ENCODE results near the gene KRTAP10-11. TPM values are rescaled to one million over a fixed set of nuclear protein-coding genes. Genes with fewer than 3 reads are reported as not detected.
"Not testable (repeated sequence)": the region's sequence is repeated elsewhere in the genome, so short reads cannot be mapped to it uniquely, and the experiment has no call there.

KRTAP10-11 gene
- polyA plus RNA-seq, 3 donors, result not detected

GRCh38 chr21:44614161-44614631 lies 32.0 kb upstream of the KRTAP10-11 start:
- DNase-seq, result no peak

DNA sequence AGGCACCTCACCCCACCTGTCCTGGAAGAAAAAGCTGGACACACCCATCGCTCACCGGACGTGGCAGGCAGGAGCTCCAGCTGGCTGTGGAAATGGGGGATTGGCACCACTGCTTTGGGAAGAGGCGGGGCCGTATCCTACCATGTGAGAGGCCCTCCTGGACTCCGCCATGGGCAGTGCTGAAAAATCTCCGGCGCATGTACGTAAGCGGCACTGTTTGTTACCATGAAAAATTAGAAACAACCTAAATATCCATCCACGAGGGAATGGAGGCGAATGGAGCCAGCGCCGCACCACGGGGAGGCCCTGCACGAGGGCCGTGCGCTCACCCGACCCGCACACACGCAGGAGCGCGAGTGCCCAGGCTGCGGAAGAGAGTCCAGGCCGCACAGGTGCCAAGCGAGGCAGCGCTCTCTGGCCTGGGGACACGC lies 31.2 kb upstream of the KRTAP10-11 start:
- no peak for DNase-seq

DNA sequence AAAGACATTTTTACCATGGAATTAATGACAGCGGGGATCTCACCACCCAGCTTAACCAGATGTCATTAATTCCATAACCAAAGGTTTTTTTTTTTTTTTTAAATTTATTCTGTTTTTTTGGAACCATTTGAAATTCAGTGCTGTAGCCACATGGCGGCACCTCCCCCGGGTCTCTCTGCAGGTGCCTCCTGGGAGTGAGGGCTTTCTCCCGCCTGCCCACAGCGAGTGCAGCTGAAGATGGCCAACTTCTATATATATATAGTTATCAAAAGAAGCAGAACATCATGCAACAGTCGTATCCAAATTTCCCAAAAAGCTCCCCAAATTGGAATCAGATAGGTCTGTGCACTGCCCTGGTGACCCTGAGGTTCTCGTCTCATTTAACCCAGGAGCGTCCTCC lies 30.7 kb upstream of the KRTAP10-11 start:
- no peak for DNase-seq

DNA sequence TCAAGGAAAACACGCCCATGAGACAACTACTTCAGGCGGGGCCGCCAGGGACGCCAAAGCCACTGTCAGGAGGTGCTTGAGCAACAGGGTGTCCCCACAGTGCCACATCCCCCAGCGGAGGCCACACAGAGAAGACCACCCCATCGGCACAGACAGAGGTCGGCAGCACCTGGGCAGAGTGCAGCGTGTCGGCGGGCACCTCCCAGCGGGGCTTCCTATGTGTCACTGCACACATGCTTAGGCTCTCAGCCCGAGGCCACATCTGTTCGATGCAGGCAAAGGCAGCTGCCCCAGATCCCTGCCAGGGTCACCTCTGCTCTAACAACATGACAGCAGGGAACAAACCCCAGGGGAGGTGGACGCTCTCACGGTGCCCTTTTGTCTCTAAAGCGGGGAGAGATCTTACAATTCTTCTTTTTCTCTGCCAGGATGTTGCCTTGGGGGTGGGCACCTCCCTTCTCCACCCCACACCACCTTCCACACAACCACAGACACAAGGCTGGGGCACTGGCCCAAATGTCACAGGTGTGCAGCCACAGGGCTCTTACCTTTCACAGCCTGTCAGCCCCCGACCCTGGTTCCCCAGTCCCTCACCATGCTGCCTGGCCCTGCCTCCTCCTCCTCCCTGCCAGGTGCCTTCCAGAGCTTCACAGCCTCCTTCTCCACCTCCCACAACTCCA lies 30.2 kb upstream of the KRTAP10-11 start:
- DNase-seq, result no peak

DNA sequence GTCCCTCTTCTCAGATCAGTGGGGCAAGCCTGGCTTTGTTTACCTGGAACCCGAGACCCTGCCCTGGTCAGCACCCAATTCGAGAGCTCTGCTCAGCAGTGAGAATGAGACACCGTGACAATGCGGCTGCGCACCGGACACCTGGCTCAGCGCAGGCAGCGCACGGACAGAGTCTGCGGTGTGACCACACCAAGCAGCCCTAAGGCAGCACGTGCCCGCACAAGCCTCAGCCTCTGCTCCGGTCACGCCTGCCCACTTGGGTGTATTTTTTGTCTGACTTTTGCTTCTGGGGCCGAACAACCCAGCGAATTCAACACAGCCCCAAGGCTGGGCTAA lies 29.7 kb upstream of the KRTAP10-11 start:
- no peak for DNase-seq

GRCh38 chr21:44617071-44617501 lies 29.1 kb upstream of the KRTAP10-11 start:
- no peak for DNase-seq

GRCh38 chr21:44618504-44618903 lies 27.7 kb upstream of the KRTAP10-11 start:
- no peak for DNase-seq

GRCh38 chr21:44618909-44619308 lies 27.3 kb upstream of the KRTAP10-11 start:
- no peak for DNase-seq

DNA sequence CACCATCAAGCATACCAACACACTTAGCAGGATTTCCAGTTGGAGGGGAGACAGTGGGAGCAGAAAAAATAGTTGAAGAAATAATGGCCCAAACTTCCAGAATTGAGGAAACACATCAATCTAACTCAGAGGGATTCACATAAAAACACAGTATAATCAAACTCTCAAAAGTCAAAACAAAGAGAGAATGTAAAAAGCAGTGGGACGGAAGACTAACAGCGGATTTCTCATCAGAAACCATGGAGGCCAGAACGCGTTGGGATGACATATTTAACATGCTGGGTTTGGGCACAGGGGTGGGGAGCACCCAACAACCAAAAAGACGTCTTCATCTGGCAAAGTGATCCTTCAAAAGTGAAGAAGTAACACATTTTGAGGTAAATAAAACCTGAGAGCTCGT lies 26.3 kb upstream of the KRTAP10-11 start:
- no peak for DNase-seq

GRCh38 chr21:44623575-44623974 lies 22.6 kb upstream of the KRTAP10-11 start:
- DNase-seq, result no peak

DNA sequence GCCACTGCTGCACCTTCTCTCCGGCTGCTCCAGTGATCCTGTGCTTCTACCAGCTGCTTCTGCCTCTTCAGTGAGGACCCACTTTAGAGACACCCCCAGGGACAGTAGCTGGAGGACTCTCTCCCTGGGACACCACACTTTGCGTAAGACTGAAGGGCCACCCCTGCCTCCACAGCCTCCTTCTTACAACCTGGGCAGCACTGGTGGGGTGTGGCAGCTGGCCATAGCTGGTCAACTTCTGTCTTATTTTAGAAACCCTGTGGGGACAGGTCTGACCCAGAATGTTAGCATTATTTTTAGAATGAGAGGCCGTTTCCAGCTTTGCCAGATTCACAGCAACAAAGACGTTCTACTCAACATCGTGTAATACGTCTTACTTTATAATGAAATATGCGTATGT lies 20.5 kb upstream of the KRTAP10-11 start:
- no peak for DNase-seq

GRCh38 chr21:44626262-44626661 lies 20.0 kb upstream of the KRTAP10-11 start:
- no peak for DNase-seq

DNA sequence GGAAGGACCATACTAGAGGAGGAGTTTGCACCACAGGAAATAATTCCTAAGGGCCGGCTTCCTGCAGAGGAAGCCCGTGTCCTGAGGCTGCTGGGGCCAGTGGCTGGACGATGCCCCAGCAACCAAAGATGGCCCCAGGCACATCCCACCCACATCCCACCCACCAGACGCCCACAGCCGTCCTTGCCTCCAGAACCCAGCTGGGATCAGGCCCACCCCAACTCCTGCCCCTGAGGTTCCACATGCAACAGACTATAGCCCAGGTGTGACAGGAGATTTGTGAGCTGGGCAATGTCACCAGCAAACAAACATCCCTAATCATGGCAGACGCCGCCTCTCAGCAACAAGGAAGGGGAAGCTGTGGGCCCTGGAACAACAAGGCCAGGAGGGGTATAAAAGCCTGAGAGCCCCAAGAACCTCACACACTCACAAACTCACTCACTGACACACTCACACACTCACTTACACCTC lies 19.5 kb upstream of the KRTAP10-11 start, which contains the start of gene KRTAP10-9:
TSS of gene KRTAP10-9 (plus strand) at position 421 of the 471 bp plus-strand sequence. CDS start 79 bp downstream, outside the sequence.
- DNase-seq, result no peak

- not testable (repeated sequence) for DNase-seq
These were observed 18.9 kb upstream of the KRTAP10-11 start for GRCh38 chr21:44627181-44627822.

GRCh38 chr21:44627831-44628233 lies 18.4 kb upstream of the KRTAP10-11 start:
- not testable (repeated sequence) for DNase-seq

DNA sequence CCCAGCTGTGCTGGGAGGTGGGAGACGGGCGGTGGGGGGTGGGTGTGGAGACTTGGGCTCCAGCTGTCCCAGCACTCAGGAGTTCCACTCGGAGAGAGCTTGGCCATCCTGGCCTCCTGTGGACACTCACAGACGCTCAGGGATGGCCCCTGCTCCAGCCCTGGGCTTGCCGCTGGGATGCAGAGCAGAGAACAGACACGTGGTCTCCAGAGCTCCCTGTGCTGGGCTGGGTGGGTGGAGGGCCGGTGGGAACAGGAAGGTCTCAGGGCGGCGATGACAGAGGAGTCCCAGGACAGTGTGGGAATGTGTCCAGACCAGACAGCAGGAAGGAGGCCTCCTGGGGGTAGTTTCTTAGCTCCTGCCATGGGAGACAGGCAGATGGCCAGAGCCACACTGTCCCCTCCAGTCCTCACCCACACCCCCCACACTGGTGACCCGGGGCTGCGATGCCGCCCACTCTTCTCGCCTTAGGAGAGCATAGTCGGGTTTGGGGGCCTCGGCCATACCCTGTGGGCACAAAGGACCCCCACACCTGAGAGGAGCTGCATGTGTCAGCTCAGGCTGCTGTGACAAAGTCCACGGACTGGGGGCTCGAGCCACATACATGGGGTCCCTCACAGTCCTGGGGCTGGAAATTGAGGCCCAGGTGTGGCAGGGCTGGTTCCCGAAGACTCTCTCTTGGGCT lies 17.4 kb upstream of the KRTAP10-11 start:
- DNase-seq, result no peak

DNA sequence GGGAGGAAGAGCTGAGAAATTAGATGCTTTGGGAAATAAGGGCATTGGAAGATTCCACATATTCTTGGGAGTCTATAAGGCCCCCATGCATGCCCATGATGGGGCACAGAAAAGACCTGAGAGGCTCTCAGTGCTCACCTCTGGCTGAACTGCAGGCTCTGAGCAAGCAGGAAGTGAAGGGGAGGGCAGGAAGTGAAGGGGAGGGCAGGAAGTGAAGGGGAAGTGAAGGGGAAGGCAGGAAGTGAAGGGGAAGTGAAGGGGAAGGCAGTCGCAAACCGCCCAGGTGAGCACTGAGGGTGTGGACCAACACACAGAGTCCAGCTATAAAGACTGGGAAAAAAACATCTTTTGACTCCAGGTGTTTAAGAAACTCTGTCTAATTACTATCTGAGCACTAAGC lies 15.8 kb upstream of the KRTAP10-11 start:
- DNase-seq, result no peak

DNA sequence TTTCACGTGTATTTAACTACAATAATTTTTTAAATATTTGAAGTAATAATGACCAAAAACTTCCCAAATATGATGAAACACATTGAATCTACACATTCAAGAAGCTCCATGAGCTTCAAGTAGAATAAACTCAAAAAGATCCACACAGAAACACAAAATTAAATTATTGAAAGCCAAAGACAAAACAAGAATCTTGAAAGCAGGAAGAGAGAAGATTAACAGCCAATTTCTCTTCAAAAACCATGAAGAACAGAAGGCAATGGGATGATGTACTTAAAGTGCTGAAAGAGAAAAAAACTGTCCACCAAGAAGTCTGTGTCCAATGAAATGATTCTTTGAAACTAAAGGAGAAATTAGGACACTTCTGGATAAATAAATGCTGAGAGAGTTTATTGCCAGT lies 14.1 kb upstream of the KRTAP10-11 start:
- no peak for DNase-seq

DNA sequence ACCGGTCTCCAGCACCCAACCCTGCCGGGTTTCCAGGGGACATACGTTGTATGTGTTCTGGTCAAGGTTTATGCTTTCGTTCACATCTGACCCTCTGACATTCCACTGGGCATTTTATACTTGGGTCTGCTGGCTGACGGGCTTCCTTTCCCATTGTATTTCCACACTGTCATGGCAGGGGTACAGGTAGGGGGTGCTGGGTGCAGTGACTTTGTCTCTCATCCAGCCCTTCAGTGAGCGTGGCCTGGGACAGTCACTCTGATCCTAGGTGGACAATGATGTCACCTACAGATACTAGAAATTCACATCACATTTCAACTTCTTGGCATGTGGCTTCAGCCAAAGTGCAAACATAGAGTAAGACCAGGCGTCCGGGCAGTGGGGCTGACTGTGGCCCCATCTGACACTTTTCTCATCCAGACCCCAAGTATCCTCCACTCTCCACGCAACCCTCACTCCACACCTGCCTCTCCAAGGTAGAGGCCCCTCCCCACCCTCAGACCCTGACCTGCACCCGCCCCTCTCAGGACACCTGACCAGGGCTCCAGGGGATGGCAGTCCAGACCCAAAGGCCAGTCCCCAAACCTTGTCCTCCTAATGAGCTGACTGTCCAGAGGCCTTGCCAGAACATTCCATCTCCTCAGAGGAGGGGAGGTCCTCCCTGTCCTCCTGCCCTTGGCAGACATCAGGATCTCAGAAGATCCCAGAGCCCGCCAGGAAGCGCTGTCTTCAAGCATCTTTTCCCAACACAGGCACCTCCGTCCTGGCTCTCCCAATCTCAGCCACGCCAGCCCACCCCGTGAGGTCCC lies 9.8 kb upstream of the KRTAP10-11 start:
- no peak for DNase-seq

- no peak for DNase-seq
These were observed 9.0 kb upstream of the KRTAP10-11 start, which contains the start of gene KRTAP10-10 for GRCh38 chr21:44637018-44637850. Gene KRTAP10-10 (plus strand): TSS chr21:44637356. CDS start chr21:44637418, 62 bp downstream.

DNA sequence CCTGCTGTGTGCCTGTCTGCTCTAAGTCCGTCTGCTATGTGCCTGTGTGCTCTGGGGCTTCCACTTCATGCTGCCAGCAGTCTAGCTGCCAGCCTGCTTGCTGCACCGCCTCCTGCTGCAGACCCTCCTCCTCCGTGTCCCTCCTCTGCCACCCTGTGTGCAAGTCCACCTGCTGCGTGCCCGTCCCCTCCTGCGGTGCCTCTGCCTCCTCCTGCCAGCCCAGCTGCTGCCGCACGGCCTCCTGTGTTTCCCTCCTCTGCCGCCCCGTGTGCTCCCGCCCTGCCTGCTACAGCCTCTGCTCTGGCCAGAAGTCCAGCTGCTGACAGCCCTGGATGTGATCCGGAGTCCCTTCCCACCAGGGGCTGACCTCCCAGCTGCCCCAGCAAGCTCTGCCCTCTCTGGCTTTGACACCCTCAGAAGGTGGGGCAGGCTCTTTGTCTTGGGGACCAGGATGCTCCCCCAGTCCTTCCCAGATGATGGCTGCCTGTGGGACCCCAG lies 8.3 kb upstream of the KRTAP10-11 start:
- not testable (repeated sequence) for DNase-seq
